B cell (primary cell): ENCODE results near the gene SLC39A1.

Source experiments
- EZH2 ChIP-seq: IDR thresholded peaks from 2 replicates; pipeline ENCODE4 v1.6.1; 2012; ENCODE audit warnings: borderline replicate concordance, low read depth, mild to moderate bottlenecking, moderate library complexity, low read length; ENCODE audit not compliant: insufficient read depth, poor library complexity, severe bottlenecking
- TF ChIP-seq, protein P1 (sequence below): fragments of 200-600 bp; IDR thresholded peaks from one replicate; pipeline ENCODE4 v1.8.0; 2022; ENCODE audit warnings: antibody characterized with exemption, mild to moderate bottlenecking

- TF ChIP-seq, protein P1, sequence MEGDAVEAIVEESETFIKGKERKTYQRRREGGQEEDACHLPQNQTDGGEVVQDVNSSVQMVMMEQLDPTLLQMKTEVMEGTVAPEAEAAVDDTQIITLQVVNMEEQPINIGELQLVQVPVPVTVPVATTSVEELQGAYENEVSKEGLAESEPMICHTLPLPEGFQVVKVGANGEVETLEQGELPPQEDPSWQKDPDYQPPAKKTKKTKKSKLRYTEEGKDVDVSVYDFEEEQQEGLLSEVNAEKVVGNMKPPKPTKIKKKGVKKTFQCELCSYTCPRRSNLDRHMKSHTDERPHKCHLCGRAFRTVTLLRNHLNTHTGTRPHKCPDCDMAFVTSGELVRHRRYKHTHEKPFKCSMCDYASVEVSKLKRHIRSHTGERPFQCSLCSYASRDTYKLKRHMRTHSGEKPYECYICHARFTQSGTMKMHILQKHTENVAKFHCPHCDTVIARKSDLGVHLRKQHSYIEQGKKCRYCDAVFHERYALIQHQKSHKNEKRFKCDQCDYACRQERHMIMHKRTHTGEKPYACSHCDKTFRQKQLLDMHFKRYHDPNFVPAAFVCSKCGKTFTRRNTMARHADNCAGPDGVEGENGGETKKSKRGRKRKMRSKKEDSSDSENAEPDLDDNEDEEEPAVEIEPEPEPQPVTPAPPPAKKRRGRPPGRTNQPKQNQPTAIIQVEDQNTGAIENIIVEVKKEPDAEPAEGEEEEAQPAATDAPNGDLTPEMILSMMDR: no peak
- no peak for TF ChIP-seq EZH2
These were observed 26.0 kb downstream of the SLC39A1 start for GRCh38 chr1:153937331-153937730.
